Fibroblast of the aortic adventitia (primary cell): Measurements from ENCODE around the gene NECAB3. TPM values are rescaled to one million over a fixed set of nuclear protein-coding genes. Genes with fewer than 3 reads are reported as not detected.

Experiments
- DNase-seq: peaks from one replicate; pipeline ENCODE4 v3.0.0-alpha.2; 2010; ENCODE audit warnings: low read depth
- H3K4me3 ChIP-seq: 2 replicates; pipeline ENCODE4 v1.5.1; 2011; ENCODE audit warnings: low read depth, mild to moderate bottlenecking, control low read depth, low read length, moderate library complexity
- CTCF ChIP-seq: IDR thresholded peaks from 2 replicates; pipeline ENCODE4 v1.5.1; 2011; ENCODE audit warnings: mild to moderate bottlenecking, low read length, control low read depth, inconsistent platforms; ENCODE audit not compliant: insufficient read depth
- total RNA-seq: library from RNA; depleted of rRNA; stranded (reverse); fragments of >200 nt; gene quantifications from 2 replicates; pipeline ENCODE4 v1.2.3, GENCODE V29; 2012; ENCODE audit warnings: low replicate concordance

NECAB3 gene
- total RNA-seq, 1 donor = 17.6 TPM

GRCh38 chr20:33653218-33653899 lies 20.9 kb downstream of the NECAB3 start:
- peak; percentile 75 for DNase-seq
- peak; percentile 95 for TF ChIP-seq CTCF
- H3K4me3 ChIP-seq = no peak overlapping the region

GRCh38 chr20:33651562-33652048 lies 22.6 kb downstream of the NECAB3 start:
- no peak for DNase-seq
- H3K4me3 ChIP-seq = no peak overlapping the region
- no peak for TF ChIP-seq CTCF

- no peak for TF ChIP-seq CTCF
- H3K4me3 ChIP-seq = no peak overlapping the region
- no peak for DNase-seq
These were observed 23.3 kb downstream of the NECAB3 start for GRCh38 chr20:33650753-33651561.

GRCh38 chr20:33650111-33650752 lies 24.0 kb downstream of the NECAB3 start:
- no peak for DNase-seq
- TF ChIP-seq CTCF = no peak
- no peak overlapping the region for H3K4me3 ChIP-seq

GRCh38 chr20:33649201-33649681 lies 25.0 kb downstream of the NECAB3 start:
- DNase-seq = peak; percentile 55
- TF ChIP-seq CTCF = no peak
- no peak overlapping the region for H3K4me3 ChIP-seq

- no peak for TF ChIP-seq CTCF
- no peak for DNase-seq
- H3K4me3 ChIP-seq = no peak overlapping the region
These were observed 25.7 kb downstream of the NECAB3 start for GRCh38 chr20:33648396-33649004.
